ENCODE results near the gene NACC1.

NACC1 gene

GRCh38 chr19:13169769-13170168 is 51.7 kb downstream of the NACC1 start:
- H3K4me2 ChIP-seq (ENCODE audit: low read depth, low read length, poor library complexity, severe bottlenecking), result no peak overlapping the region
- H3K79me2 ChIP-seq (ENCODE audit: insufficient read depth, low read length), result peaks cover 19% of the 10 kb centered on the region; the same call in 1 of the 2 replicates
- no peaks in the 10 kb centered on the region for H4K20me1 ChIP-seq (ENCODE audit: insufficient read depth, low read length, poor library complexity, severe bottlenecking)
- H2AFZ ChIP-seq (ENCODE audit: low read length), result no peak overlapping the region
- H3K4me1 ChIP-seq (ENCODE audit: insufficient read depth, low read length, poor library complexity, severe bottlenecking), result peaks cover 58% of the 10 kb centered on the region
- no peaks in the 10 kb centered on the region for H3K9me2 ChIP-seq (replicated peaks; ENCODE audit: low read depth, low read length)
- H3K4me3 ChIP-seq (ENCODE audit: low read length, poor library complexity, severe bottlenecking), result no peak overlapping the region
- H3K36me3 ChIP-seq (ENCODE audit: insufficient read depth, low read length), result no peaks in the 10 kb centered on the region
- no peak for TF ChIP-seq EZH2phosphoT487 (IDR thresholded peaks at IDR 0.05; ENCODE audit: borderline replicate concordance)
- no peak for TF ChIP-seq CTCF (conservative IDR thresholded peaks at IDR 0.05; ENCODE audit: low read length)
- no peaks in the 10 kb centered on the region for H3K9me3 ChIP-seq (ENCODE audit: insufficient read depth, low read depth, low read length)
- H3F3A ChIP-seq (ENCODE audit: low read depth), result no peaks in the 10 kb centered on the region
- peak overlapping the region; percentile 80 for H3K9ac ChIP-seq (ENCODE audit: low read depth, low read length, poor library complexity, severe bottlenecking)
- H3K27me3 ChIP-seq (ENCODE audit: insufficient read depth, low read length, poor library complexity, severe bottlenecking), result no peaks in the 10 kb centered on the region

GRCh38 chr19:13171146-13171545 is 53.1 kb downstream of the NACC1 start:
- H3K4me2 ChIP-seq (ENCODE audit: low read depth, low read length, poor library complexity, severe bottlenecking), result no peak overlapping the region
- peaks cover 12% of the 10 kb centered on the region; the same call in 1 of the 2 replicates for H3K79me2 ChIP-seq (ENCODE audit: insufficient read depth, low read length)
- TF ChIP-seq EZH2phosphoT487 (IDR thresholded peaks at IDR 0.05; ENCODE audit: borderline replicate concordance) (no peak), CTCF (conservative IDR thresholded peaks at IDR 0.05; ENCODE audit: low read length) (no peak)
- H2AFZ ChIP-seq (ENCODE audit: low read length), result no peak overlapping the region
- no peaks in the 10 kb centered on the region for H3F3A ChIP-seq (ENCODE audit: low read depth)
- peaks cover 44% of the 10 kb centered on the region for H3K4me1 ChIP-seq (ENCODE audit: insufficient read depth, low read length, poor library complexity, severe bottlenecking)
- no peaks in the 10 kb centered on the region for H3K9me3 ChIP-seq (ENCODE audit: insufficient read depth, low read depth, low read length)
- no peaks in the 10 kb centered on the region for H3K9me2 ChIP-seq (replicated peaks; ENCODE audit: low read depth, low read length)
- H3K4me3 ChIP-seq (ENCODE audit: low read length, poor library complexity, severe bottlenecking), result no peak overlapping the region
- no peaks in the 10 kb centered on the region for H3K36me3 ChIP-seq (ENCODE audit: insufficient read depth, low read length)
- no peaks in the 10 kb centered on the region for H3K27me3 ChIP-seq (ENCODE audit: insufficient read depth, low read length, poor library complexity, severe bottlenecking)
- H3K9ac ChIP-seq (ENCODE audit: low read depth, low read length, poor library complexity, severe bottlenecking), result no peak overlapping the region
- no peaks in the 10 kb centered on the region for H4K20me1 ChIP-seq (ENCODE audit: insufficient read depth, low read length, poor library complexity, severe bottlenecking)

GRCh38 chr19:13172346-13173138 is 54.5 kb downstream of the NACC1 start:
- peak overlapping the region; percentile 48 for H3K4me3 ChIP-seq (ENCODE audit: low read length, poor library complexity, severe bottlenecking)

More at GRCh38 chr19:13172346-13173138, 54.5 kb downstream of the NACC1 start:
- peaks cover 33% of the 10 kb centered on the region for H3K4me1 ChIP-seq (ENCODE audit: insufficient read depth, low read length, poor library complexity, severe bottlenecking)
- peak overlapping the region; percentile 55 for H2AFZ ChIP-seq (ENCODE audit: low read length)
- H3K9ac ChIP-seq (ENCODE audit: low read depth, low read length, poor library complexity, severe bottlenecking), result peak overlapping the region; percentile 52
- TF ChIP-seq EZH2phosphoT487 (IDR thresholded peaks at IDR 0.05; ENCODE audit: borderline replicate concordance), result no peak
- TF ChIP-seq CTCF (conservative IDR thresholded peaks at IDR 0.05; ENCODE audit: low read length), result no peak
- H3K79me2 ChIP-seq (ENCODE audit: insufficient read depth, low read length), result peaks cover 10% of the 10 kb centered on the region; the same call in 1 of the 2 replicates
- no peaks in the 10 kb centered on the region for H3K9me2 ChIP-seq (replicated peaks; ENCODE audit: low read depth, low read length)
- no peaks in the 10 kb centered on the region for H3K9me3 ChIP-seq (ENCODE audit: insufficient read depth, low read depth, low read length)
- H3K36me3 ChIP-seq (ENCODE audit: insufficient read depth, low read length), result no peaks in the 10 kb centered on the region
- H4K20me1 ChIP-seq (ENCODE audit: insufficient read depth, low read length, poor library complexity, severe bottlenecking), result no peaks in the 10 kb centered on the region
- no peaks in the 10 kb centered on the region for H3F3A ChIP-seq (ENCODE audit: low read depth)
- H3K4me2 ChIP-seq (ENCODE audit: low read depth, low read length, poor library complexity, severe bottlenecking), result peak overlapping the region; percentile 59
- no peaks in the 10 kb centered on the region for H3K27me3 ChIP-seq (ENCODE audit: insufficient read depth, low read length, poor library complexity, severe bottlenecking)

All from Loucy (cell line).